Activated CD8-positive, alpha-beta T cell treated with anti-CD3 and anti-CD28 coated beads, Interleukin-2, amount 10 ng/mL, durations not matched to agents 7 days and 5 days (primary cell): ENCODE results near the gene KLHDC8A. TPM values are rescaled to one million over a fixed set of nuclear protein-coding genes. Genes with fewer than 3 reads are reported as not detected.
"Not testable (repeated sequence)": the region's sequence is repeated elsewhere in the genome, so short reads cannot be mapped to it uniquely, and the experiment has no call there.

Source experiments
- ATAC-seq: fragments of 150-1000 bp; cut with Tn5 transposase; one replicate; pipeline ENCODE4 v1.10.0; 2021; ENCODE audit warnings: moderate library complexity
- CTCF ChIA-PET: fragments of 350-600 bp; sonication (Branson Sonifier 250); formaldehyde crosslinking; loops from one replicate; lab custom pipeline; 2021; ENCODE audit warnings: antibody characterized with exemption; lab: Charles Lee
- POLR2A ChIA-PET: fragments of 350-600 bp; sonication (Branson Sonifier 250); formaldehyde crosslinking; loops from one replicate; lab custom pipeline; 2021; ENCODE audit warnings: antibody characterized with exemption; lab: Charles Lee
- DNase-seq: peaks from one replicate; pipeline ENCODE4 v3.0.0-alpha.2; 2020
- H3K27ac Mint-ChIP-seq: one replicate; pipeline ENCODE4 v1.8.0; 2021; ENCODE audit warnings: mild to moderate bottlenecking, mixed read lengths
- H3K27me3 Mint-ChIP-seq: one replicate; pipeline ENCODE4 v1.8.0; 2021; ENCODE audit warnings: low read depth, mixed read lengths
- H3K36me3 Mint-ChIP-seq: one replicate; pipeline ENCODE4 v1.8.0; 2021; ENCODE audit warnings: low read depth, mixed read lengths
- H3K4me1 Mint-ChIP-seq: one replicate; pipeline ENCODE4 v1.8.0; 2021; ENCODE audit warnings: low read depth, mixed read lengths
- H3K4me3 Mint-ChIP-seq: one replicate; pipeline ENCODE4 v1.8.0; 2021; ENCODE audit warnings: mild to moderate bottlenecking, mixed read lengths
- H3K9me3 Mint-ChIP-seq: one replicate; pipeline ENCODE4 v1.8.0; 2022; ENCODE audit warnings: mixed read lengths; ENCODE audit not compliant: insufficient read depth
- total RNA-seq, 2 experiments: library from RNA; stranded (reverse); gene quantifications; one replicate each; pipeline ENCODE4 v1.2.3, GENCODE V29; 2021

The KLHDC8A gene
- total RNA-seq, 2 experiments from 2014 or later: not detected

GRCh38 chr1:205369701-205370123, 13.0 kb upstream of the KLHDC8A start:
- no peaks in the 10 kb centered on the region for H3K36me3 Mint-ChIP-seq
- no peak for ATAC-seq
- no peak for DNase-seq
- peaks cover 5% of the 10 kb centered on the region for H3K4me1 Mint-ChIP-seq
- H3K27me3 Mint-ChIP-seq: peaks cover 23% of the 10 kb centered on the region
- ChIA-PET CTCF (interaction anchor here (1.0 kb wide), 1 partner anchor 16 kb away, joined by 3 read pairs; no protein-coding TSS in a partner anchor), POLR2A (no interaction called here)
- no peaks in the 10 kb centered on the region for H3K9me3 Mint-ChIP-seq
- H3K27ac Mint-ChIP-seq: no peak overlapping the region
- no peak overlapping the region for H3K4me3 Mint-ChIP-seq

GRCh38 chr1:205368478-205368877, 11.8 kb upstream of the KLHDC8A start:
- H3K27me3 Mint-ChIP-seq: peaks cover 14% of the 10 kb centered on the region
- DNase-seq (no peak), ATAC-seq (no peak)
- ChIA-PET POLR2A (no interaction called here), CTCF (interaction anchor here (1.6 to 1.7 kb wide), 2 partner anchors 14 to 156 kb away, joined by 6 to 10 read pairs; no protein-coding TSS in a partner anchor)
- H3K4me3 Mint-ChIP-seq: no peak overlapping the region
- no peaks in the 10 kb centered on the region for H3K9me3 Mint-ChIP-seq
- no peak overlapping the region for H3K27ac Mint-ChIP-seq
- no peaks in the 10 kb centered on the region for H3K36me3 Mint-ChIP-seq
- no peaks in the 10 kb centered on the region for H3K4me1 Mint-ChIP-seq

GRCh38 chr1:205365945-205366463, 9.3 kb upstream of the KLHDC8A start:
- no peaks in the 10 kb centered on the region for H3K9me3 Mint-ChIP-seq
- peaks cover 15% of the 10 kb centered on the region for H3K27me3 Mint-ChIP-seq
- H3K4me3 Mint-ChIP-seq: no peak overlapping the region
- POLR2A ChIA-PET: no interaction called here
- H3K36me3 Mint-ChIP-seq: no peaks in the 10 kb centered on the region
- no peak for ATAC-seq
- no peaks in the 10 kb centered on the region for H3K4me1 Mint-ChIP-seq
- DNase-seq: no peak
- CTCF ChIA-PET: interaction anchor here (1.4 to 3.0 kb wide), 3 partner anchors 17 to 119 kb away, joined by 3 to 9 read pairs (median 3); no protein-coding TSS in a partner anchor
- H3K27ac Mint-ChIP-seq: no peak overlapping the region

- H3K9me3 Mint-ChIP-seq, DNase-seq, H3K4me3 Mint-ChIP-seq, POLR2A ChIA-PET, ATAC-seq, H3K4me1 Mint-ChIP-seq, H3K27ac Mint-ChIP-seq, H3K36me3 Mint-ChIP-seq: not testable (repeated sequence)
- CTCF ChIA-PET: interaction anchor here (1.4 to 3.0 kb wide), 2 partner anchors 16 to 120 kb away, joined by 3 to 9 read pairs; no protein-coding TSS in a partner anchor
- peaks cover 20% of the 10 kb centered on the region for H3K27me3 Mint-ChIP-seq
These were observed 8.4 kb upstream of the KLHDC8A start for GRCh38 chr1:205365086-205365485.

- no peaks in the 10 kb centered on the region for H3K36me3 Mint-ChIP-seq
- H3K9me3 Mint-ChIP-seq: no peaks in the 10 kb centered on the region
- H3K27ac Mint-ChIP-seq: no peak overlapping the region
- ChIA-PET POLR2A (no interaction called here), CTCF (interaction anchor here (1.9 kb wide), 1 partner anchor 124 kb away, joined by 7 read pairs; no protein-coding TSS in a partner anchor)
- peaks cover 34% of the 10 kb centered on the region for H3K27me3 Mint-ChIP-seq
- no peak overlapping the region for H3K4me3 Mint-ChIP-seq
- no peak for DNase-seq
- ATAC-seq: no peak
- H3K4me1 Mint-ChIP-seq: no peaks in the 10 kb centered on the region
These were observed 4.2 kb upstream of the KLHDC8A start for GRCh38 chr1:205360891-205361290.

GRCh38 chr1:205359771-205360565, 3.2 kb upstream of the KLHDC8A start:
- H3K36me3 Mint-ChIP-seq: no peaks in the 10 kb centered on the region
- ChIA-PET POLR2A (no interaction called here), CTCF (interaction anchor here (1.9 kb wide), 1 partner anchor 125 kb away, joined by 7 read pairs; no protein-coding TSS in a partner anchor)
- no peak for ATAC-seq
- H3K4me3 Mint-ChIP-seq: no peak overlapping the region
- no peaks in the 10 kb centered on the region for H3K9me3 Mint-ChIP-seq
- no peaks in the 10 kb centered on the region for H3K4me1 Mint-ChIP-seq
- DNase-seq: no peak
- H3K27ac Mint-ChIP-seq: no peak overlapping the region
- H3K27me3 Mint-ChIP-seq: peaks cover 37% of the 10 kb centered on the region

- Mint-ChIP-seq H3K27me3 (peaks cover 41% of the 10 kb centered on the region), H3K9me3 (no peaks in the 10 kb centered on the region), H3K36me3 (no peaks in the 10 kb centered on the region), H3K27ac (no peak overlapping the region), H3K4me3 (no peak overlapping the region), H3K4me1 (no peaks in the 10 kb centered on the region)
- ChIA-PET CTCF (no interaction called here), POLR2A (no interaction called here)
- no peak for DNase-seq
- ATAC-seq: no peak
These were observed 1.9 kb upstream of the KLHDC8A start for GRCh38 chr1:205358579-205358978.

GRCh38 chr1:205357567-205357966, 845 bp upstream of the KLHDC8A start:
- H3K27ac Mint-ChIP-seq: no peak overlapping the region
- no peaks in the 10 kb centered on the region for H3K9me3 Mint-ChIP-seq
- DNase-seq (no peak), ATAC-seq (no peak)
- no peak overlapping the region for H3K4me3 Mint-ChIP-seq
- no peaks in the 10 kb centered on the region for H3K36me3 Mint-ChIP-seq
- ChIA-PET CTCF (interaction anchor here (1.7 to 5.9 kb wide), 2 partner anchors 84 to 129 kb away, joined by 9 to 123 read pairs; no protein-coding TSS in a partner anchor), POLR2A (no interaction called here)
- H3K27me3 Mint-ChIP-seq: peaks cover 37% of the 10 kb centered on the region
- no peaks in the 10 kb centered on the region for H3K4me1 Mint-ChIP-seq

- no peaks in the 10 kb centered on the region for H3K4me1 Mint-ChIP-seq
- ATAC-seq (no peak), DNase-seq (no peak)
- peaks cover 23% of the 10 kb centered on the region for H3K27me3 Mint-ChIP-seq
- CTCF ChIA-PET: interaction anchor here (1.2 to 5.9 kb wide), 17 partner anchors 8 to 186 kb away, joined by 3 to 123 read pairs (median 11); no protein-coding TSS in a partner anchor
- POLR2A ChIA-PET: no interaction called here
- H3K27ac Mint-ChIP-seq: no peak overlapping the region
- H3K9me3 Mint-ChIP-seq: no peaks in the 10 kb centered on the region
- no peaks in the 10 kb centered on the region for H3K36me3 Mint-ChIP-seq
- H3K4me3 Mint-ChIP-seq: no peak overlapping the region
These were observed 1.7 kb downstream of the KLHDC8A start for GRCh38 chr1:205355075-205355453.

GRCh38 chr1:205354259-205355074, 2.3 kb downstream of the KLHDC8A start:
- H3K27me3 Mint-ChIP-seq: peaks cover 21% of the 10 kb centered on the region
- no peaks in the 10 kb centered on the region for H3K9me3 Mint-ChIP-seq
- no peaks in the 10 kb centered on the region for H3K4me1 Mint-ChIP-seq
- H3K4me3 Mint-ChIP-seq: no peak overlapping the region
- ChIA-PET CTCF (interaction anchor here (0.6 to 5.9 kb wide), 78 partner anchors 9 to 596 kb away, joined by 3 to 123 read pairs (median 4); partner anchors contain the start of gene NUAK2), POLR2A (interaction anchor here (1.2 kb wide), 1 partner anchor 170 kb away, joined by 6 read pairs; no protein-coding TSS in a partner anchor)
- DNase-seq: peak; percentile 79
- no peaks in the 10 kb centered on the region for H3K36me3 Mint-ChIP-seq
- peak; percentile 51 for ATAC-seq
- H3K27ac Mint-ChIP-seq: no peak overlapping the region

GRCh38 chr1:205353612-205354011, 3.1 kb downstream of the KLHDC8A start:
- H3K4me3 Mint-ChIP-seq: no peak overlapping the region
- CTCF ChIA-PET: interaction anchor here (0.6 to 5.9 kb wide), 77 partner anchors 8 to 597 kb away, joined by 3 to 123 read pairs (median 4); partner anchors contain the start of gene NUAK2
- peaks cover 20% of the 10 kb centered on the region for H3K27me3 Mint-ChIP-seq
- ATAC-seq (no peak), DNase-seq (no peak)
- H3K9me3 Mint-ChIP-seq: no peaks in the 10 kb centered on the region
- no peaks in the 10 kb centered on the region for H3K36me3 Mint-ChIP-seq
- H3K4me1 Mint-ChIP-seq: no peaks in the 10 kb centered on the region
- no peak overlapping the region for H3K27ac Mint-ChIP-seq
- POLR2A ChIA-PET: interaction anchor here (1.2 kb wide), 1 partner anchor 170 kb away, joined by 6 read pairs; no protein-coding TSS in a partner anchor
